ENCODE measurements around the gene PNPLA7.

The PNPLA7 gene

DNA sequence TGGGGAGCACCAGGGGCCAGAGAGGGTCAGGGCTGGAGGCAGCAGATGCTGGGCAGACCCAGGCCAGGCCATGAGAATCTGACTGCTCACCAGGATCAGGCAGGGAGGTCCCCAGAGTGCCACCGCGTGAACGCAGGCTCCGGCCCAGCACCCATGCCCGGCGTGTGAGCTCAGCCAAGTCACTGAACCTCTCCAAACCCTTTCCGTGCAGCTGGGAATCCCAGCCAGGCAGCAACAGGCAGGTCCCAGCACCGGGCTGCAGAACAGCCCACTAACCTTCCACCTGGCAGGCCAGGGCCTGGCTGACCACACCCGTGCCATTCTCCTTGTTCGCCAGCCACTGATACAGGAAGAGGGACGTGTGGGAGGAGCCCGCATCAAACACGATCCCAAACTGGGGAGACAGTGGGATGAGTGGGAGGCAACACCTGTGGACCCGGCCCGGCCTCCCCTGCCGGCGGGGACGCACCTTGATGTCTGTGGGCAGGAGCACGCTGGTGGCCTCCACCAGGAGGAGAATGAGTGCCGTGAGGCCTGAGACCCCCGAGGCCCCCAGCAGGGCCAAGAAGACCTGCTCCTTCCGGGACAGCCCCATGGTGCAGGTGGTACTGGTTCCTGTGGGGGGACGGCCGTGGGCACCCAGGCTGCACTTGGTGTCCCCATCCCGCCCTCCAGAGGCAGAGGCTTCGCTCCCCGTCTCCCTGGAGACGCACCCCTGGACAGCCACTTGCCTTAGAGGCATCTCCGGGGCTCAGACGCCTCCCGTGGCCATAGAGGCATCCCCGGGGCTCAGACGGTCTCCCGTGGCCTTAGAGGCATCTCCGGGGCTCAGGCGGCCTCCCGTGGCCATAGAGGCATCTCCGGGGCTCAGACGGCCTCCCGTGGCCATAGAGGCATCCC lies 112.3 kb downstream of the PNPLA7 start:
- no peak overlapping the region for H3K4me3 ChIP-seq (ENCODE audit: low read depth, low read length)
- TF ChIP-seq, protein P1, sequence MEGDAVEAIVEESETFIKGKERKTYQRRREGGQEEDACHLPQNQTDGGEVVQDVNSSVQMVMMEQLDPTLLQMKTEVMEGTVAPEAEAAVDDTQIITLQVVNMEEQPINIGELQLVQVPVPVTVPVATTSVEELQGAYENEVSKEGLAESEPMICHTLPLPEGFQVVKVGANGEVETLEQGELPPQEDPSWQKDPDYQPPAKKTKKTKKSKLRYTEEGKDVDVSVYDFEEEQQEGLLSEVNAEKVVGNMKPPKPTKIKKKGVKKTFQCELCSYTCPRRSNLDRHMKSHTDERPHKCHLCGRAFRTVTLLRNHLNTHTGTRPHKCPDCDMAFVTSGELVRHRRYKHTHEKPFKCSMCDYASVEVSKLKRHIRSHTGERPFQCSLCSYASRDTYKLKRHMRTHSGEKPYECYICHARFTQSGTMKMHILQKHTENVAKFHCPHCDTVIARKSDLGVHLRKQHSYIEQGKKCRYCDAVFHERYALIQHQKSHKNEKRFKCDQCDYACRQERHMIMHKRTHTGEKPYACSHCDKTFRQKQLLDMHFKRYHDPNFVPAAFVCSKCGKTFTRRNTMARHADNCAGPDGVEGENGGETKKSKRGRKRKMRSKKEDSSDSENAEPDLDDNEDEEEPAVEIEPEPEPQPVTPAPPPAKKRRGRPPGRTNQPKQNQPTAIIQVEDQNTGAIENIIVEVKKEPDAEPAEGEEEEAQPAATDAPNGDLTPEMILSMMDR (IDR thresholded peaks at IDR 0.05; ENCODE audit: control insufficient read depth, extremely low read depth, insufficient read depth) = no peak
- no peak for DNase-seq (ENCODE audit: low read depth)

DNA sequence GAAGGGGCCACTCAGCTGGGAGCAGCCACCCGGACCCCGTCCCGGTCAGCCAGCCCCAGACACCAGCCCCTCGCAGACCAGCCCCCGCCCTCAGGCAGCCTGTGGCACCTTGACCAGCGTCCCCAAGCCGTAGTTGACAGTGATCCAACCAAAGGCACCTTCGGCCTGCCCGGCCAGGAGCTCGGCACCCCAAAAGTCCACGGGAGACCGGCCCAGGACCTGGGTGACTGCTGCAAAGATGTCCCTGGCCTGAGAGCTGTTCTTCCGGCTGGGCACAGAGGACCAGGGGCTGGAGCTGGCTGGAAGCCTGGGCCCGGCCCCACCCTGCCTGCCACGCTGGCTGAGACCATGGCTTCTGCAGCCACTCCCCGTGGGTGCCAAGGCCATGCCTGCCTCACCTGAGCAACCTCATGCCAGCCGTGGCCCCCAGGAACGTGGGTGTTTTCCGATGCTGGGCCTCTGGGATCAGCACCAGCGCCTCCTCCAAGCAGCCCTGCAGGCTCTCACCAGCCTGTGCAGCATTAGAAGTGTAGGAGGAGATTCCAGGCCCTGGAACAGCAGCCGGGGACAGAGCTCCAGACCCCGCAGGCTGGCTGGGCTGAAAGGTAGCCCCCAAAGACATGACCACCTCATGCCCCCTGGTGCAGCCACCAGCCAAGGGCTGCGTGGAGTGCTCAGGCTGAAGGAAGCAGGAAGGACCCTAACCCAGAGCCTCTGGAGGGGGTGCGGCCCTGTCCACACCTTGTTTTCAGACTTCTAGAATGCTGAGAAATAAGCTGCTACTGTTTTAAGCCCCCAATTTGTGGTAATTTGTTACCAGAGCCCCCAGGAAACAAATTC lies 113.2 kb downstream of the PNPLA7 start:
- TF ChIP-seq, protein P1 (IDR thresholded peaks at IDR 0.05; ENCODE audit: control insufficient read depth, extremely low read depth, insufficient read depth) = no peak
- no peak overlapping the region for H3K4me3 ChIP-seq (ENCODE audit: low read depth, low read length)
- no peak for DNase-seq (ENCODE audit: low read depth)

DNA sequence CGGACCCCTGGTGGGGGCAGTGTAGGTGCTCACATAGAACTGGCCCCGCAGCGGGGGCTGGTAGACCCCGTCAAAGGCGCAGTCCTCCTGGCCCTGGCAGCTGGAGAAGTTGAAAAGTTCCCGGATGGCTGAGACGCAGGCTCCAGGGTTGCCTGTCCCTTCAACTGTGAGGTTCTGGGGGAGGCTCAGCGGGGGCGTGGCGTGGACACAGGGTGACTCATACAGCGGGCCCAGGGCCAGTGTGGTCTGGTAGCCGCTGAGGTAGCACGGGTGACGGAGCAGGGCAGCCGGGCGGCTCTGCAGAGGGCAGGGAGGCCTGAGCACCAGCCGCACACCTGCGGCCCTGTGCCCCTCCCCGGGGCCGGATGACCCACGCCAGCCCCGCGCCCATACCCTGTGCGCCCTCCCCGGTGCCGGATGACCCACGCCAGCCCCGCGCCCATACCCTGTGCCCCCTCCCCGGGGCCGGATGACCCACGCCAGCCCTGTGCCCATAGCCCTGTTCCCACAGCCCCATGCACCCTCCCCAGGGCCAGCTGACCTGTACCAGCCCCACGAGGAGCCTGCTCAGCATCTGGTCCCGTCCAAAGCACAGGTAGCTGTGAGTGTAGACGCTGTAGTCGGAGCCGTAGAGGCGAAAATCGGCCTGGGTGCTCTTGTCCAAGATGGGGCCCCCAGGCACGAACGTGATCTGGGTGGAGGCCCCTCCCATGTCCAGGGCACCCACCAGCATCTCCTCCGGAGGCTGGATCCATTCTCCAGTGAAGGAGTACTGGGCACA lies 114.0 kb downstream of the PNPLA7 start:
- TF ChIP-seq, protein P1 (IDR thresholded peaks at IDR 0.05; ENCODE audit: control insufficient read depth, extremely low read depth, insufficient read depth) = no peak
- no peak for DNase-seq (ENCODE audit: low read depth)
- no peak overlapping the region for H3K4me3 ChIP-seq (ENCODE audit: low read depth, low read length)

DNA sequence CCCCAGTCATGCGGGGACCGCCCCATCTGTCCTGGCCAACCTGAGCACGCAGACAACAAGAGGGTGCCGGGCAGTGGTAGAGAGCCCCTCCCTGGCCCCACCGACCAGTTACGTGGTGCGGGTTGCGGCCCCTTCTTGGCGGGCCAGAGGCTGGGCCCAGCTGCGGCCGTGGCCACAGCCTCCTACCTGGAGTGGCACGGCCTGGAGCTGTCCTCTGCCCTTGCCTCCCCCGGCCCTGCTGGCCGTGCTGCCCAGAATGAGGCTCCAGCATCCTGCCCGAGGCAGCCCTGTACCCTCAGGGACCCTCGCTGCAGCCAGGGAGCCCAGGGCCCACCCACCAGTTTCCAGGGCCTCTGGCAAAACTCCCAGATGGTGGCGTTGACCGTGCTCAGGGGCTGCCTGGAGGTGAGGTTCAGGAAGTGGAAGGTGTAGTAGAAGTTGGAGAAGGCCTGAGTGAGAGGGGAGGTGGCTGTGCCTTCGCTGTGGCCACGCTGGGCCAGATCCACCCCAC lies 114.8 kb downstream of the PNPLA7 start:
- DNase-seq (ENCODE audit: low read depth) = no peak
- TF ChIP-seq, protein P1 (IDR thresholded peaks at IDR 0.05; ENCODE audit: control insufficient read depth, extremely low read depth, insufficient read depth) = no peak
- H3K4me3 ChIP-seq (ENCODE audit: low read depth, low read length) = no peak overlapping the region

DNA sequence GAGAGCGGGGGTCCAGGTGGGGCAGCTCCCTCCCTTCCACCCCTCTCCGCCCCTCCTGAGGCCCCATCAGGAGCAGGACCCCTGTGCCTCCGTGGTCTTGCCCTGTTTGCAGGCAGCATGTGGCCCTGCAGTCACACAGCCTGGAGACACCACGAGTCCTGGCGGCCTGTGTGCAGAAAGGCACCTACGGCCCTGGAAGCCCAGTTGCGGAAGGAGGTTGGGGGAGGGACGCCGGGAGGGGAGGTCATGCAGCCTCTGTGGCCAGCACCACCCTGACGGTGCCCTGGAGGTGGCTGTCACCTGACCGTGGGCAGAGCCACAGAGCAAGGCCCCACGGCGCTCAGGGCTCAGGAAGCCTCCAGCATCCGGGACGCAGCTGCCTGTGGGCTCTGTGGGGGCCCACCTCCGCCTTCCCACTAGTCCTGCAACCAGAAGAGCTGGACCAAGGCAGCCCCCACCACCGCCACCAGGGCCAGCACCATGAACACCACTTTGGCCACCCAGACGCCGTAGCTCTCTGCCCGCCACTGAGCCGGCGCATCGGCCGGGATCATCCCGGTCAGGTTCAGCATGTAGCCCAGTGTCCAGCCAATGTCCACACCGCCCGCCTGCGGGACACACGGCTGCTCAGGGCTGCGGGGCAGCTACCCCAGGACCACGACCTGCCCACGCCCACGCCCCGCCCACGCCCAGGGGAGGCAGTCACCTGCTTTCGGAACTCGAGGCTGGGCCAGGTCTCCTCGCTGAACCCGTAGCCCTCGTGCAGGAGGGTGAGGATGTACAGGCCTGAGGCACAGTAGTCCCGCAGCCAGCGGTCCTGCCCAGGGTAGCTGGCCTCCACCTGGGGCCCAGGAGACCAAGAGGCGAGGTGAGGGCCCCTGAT lies 115.5 kb downstream of the PNPLA7 start:
- no peak overlapping the region for H3K4me3 ChIP-seq (ENCODE audit: low read depth, low read length)
- TF ChIP-seq, protein P1 (IDR thresholded peaks at IDR 0.05; ENCODE audit: control insufficient read depth, extremely low read depth, insufficient read depth) = no peak
- no peak for DNase-seq (ENCODE audit: low read depth)

Data from LNCaP clone FGC (cell line).